OCI-LY1 (cell line): ENCODE measurements around the gene IKZF1.
A peak's percentile ranks its signal among the peaks of the same experiment; 100 is the strongest.
"Not testable (repeated sequence)": the region's sequence is repeated elsewhere in the genome, so short reads cannot be mapped to it uniquely, and the experiment has no call there.

Experiments
- H2AFZ ChIP-seq: fragments of 200-600 bp; sonication (generic), shearing (Covaris generic); 2 replicates; pipeline ENCODE4 v1.6.0; 2014; ENCODE audit warnings: antibody characterized with exemption, mild to moderate bottlenecking, low read length
- H3F3A ChIP-seq: fragments of 200-600 bp; sonication (generic), shearing (Covaris generic); 2 replicates; pipeline ENCODE4 v1.6.0; 2014; ENCODE audit warnings: mild to moderate bottlenecking, antibody characterized with exemption, low read length, moderate library complexity; ENCODE audit not compliant: insufficient read depth
- H3K27ac ChIP-seq: fragments of 200-600 bp; sonication (generic); 2 replicates; pipeline ENCODE4 v1.5.1; 2014; ENCODE audit warnings: low read length, mixed run types, mild to moderate bottlenecking, low read depth; ENCODE audit not compliant: poor library complexity, severe bottlenecking
- H3K27me3 ChIP-seq: fragments of 200-600 bp; sonication (generic); 2 replicates; pipeline ENCODE4 v1.6.0; 2014; ENCODE audit warnings: antibody characterized with exemption, mild to moderate bottlenecking, low read length, moderate library complexity; ENCODE audit not compliant: insufficient read depth
- H3K36me3 ChIP-seq: fragments of 200-600 bp; sonication (generic); 2 replicates; pipeline ENCODE4 v1.6.1; 2014; ENCODE audit warnings: mild to moderate bottlenecking, antibody characterized with exemption, low read length, moderate library complexity, mixed read lengths; ENCODE audit not compliant: insufficient read depth
- H3K4me1 ChIP-seq: fragments of 200-600 bp; sonication (generic); 2 replicates; pipeline ENCODE4 v1.5.1; 2014; ENCODE audit warnings: mild to moderate bottlenecking, low read length, moderate library complexity; ENCODE audit not compliant: insufficient read depth, severe bottlenecking
- H3K4me2 ChIP-seq: fragments of 200-600 bp; sonication (generic), shearing (Covaris generic); 2 replicates; pipeline ENCODE4 v1.6.1; 2014; ENCODE audit warnings: low read length
- H3K4me3 ChIP-seq: fragments of 200-600 bp; sonication (generic); 2 replicates; pipeline ENCODE4 v1.5.1; 2014; ENCODE audit warnings: low read length, low read depth, mild to moderate bottlenecking, mixed read lengths; ENCODE audit not compliant: poor library complexity, severe bottlenecking
- H3K79me2 ChIP-seq: fragments of 200-600 bp; shearing (Covaris generic); 2 replicates; pipeline ENCODE4 v1.6.1; 2016; ENCODE audit warnings: mixed run types, low read length, mixed read lengths; ENCODE audit not compliant: insufficient read depth
- H3K9ac ChIP-seq: fragments of 200-600 bp; sonication (generic), shearing (Covaris generic); 2 replicates; pipeline ENCODE4 v1.6.1; 2014; ENCODE audit warnings: mild to moderate bottlenecking, low read length, mixed read lengths
- H3K9me2 ChIP-seq: fragments of 200-600 bp; sonication (generic), shearing (Covaris generic); 2 replicates; pipeline ENCODE4 v1.6.1; 2014; ENCODE audit warnings: low read depth, mild to moderate bottlenecking, low read length, mixed read lengths
- H3K9me3 ChIP-seq: fragments of 200-600 bp; shearing (Covaris generic); 2 replicates; pipeline ENCODE4 v1.6.1; 2014; ENCODE audit warnings: low read length, mixed read lengths
- H4K20me1 ChIP-seq: fragments of 200-600 bp; sonication (generic), shearing (Covaris generic); 2 replicates; pipeline ENCODE4 v1.6.0; 2016; ENCODE audit warnings: mild to moderate bottlenecking, low read length; ENCODE audit not compliant: insufficient read depth
- EZH2 ChIP-seq: fragments of 200-600 bp; sonication (generic), shearing (Covaris generic); IDR thresholded peaks from 2 replicates; pipeline ENCODE4 v1.8.0; 2017; ENCODE audit warnings: borderline replicate concordance, mixed run types, mild to moderate bottlenecking, antibody characterized with exemption, low read length, moderate library complexity, mixed read lengths
- TF ChIP-seq, protein P1 (sequence below): fragments of 200-600 bp; sonication (generic), shearing (Covaris generic); IDR thresholded peaks from 2 replicates; pipeline ENCODE4 v1.5.1; 2017; ENCODE audit warnings: mild to moderate bottlenecking, antibody characterized with exemption, low read length, moderate library complexity, mixed read lengths

IKZF1 gene

DNA sequence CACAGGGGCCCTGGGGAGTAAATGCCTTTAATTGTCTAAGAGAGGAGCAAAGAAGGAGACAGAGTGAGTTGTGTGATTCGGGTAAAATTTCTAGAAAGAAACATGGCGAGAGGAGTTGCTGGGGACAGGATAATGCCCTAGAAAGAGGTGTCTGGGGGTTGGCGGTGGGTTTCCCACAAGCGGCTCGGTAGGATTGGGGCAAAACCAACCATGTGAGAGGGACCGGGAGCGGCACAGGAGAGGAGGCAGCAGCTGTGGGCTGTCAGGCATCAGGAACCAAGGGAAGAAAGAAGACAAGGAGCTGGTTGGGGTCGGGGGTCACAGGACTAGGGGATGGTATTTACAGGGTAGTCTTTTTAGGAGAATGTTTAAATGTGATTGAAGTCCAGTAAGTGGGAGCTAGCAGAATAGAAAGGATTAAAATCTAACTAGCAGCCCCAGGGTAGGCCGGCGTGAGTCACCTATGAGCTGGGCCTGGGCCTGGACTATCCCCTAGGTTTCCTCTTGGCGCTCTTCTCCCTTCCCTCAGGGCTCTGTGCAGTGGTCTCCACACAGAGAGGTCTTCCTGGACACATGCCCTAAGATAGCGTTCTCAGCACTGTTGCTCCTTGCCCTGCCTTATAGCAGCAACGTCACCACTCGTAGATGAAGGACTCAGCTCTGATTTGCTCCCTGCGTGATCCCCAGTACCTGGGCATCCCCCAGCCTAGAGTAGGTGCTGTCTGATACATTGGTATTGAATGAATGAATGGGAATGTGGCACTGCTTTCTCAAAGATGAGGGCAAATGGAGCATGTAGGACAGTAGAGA lies 32.6 kb downstream of the IKZF1 start:
- Histone ChIP-seq H3K9me2 (no peaks in the 10 kb centered on the region), H3F3A (peaks cover 11% of the 10 kb centered on the region; the same call in 1 of the 2 replicates), H3K4me2 (peak overlapping the region; percentile 61), H3K36me3 (peaks cover 76% of the 10 kb centered on the region; the same call in 1 of the 2 replicates), H3K79me2 (peaks cover 70% of the 10 kb centered on the region), H4K20me1 (no peaks in the 10 kb centered on the region), H3K27ac (peak overlapping the region; percentile 91), H2AFZ (no peak overlapping the region), H3K27me3 (no peaks in the 10 kb centered on the region), H3K9ac (peak overlapping the region; percentile 65), H3K4me1 (peaks cover 100% of the 10 kb centered on the region), H3K4me3 (peak overlapping the region; percentile 26), H3K9me3 (no peaks in the 10 kb centered on the region)
- TF ChIP-seq, protein P1, sequence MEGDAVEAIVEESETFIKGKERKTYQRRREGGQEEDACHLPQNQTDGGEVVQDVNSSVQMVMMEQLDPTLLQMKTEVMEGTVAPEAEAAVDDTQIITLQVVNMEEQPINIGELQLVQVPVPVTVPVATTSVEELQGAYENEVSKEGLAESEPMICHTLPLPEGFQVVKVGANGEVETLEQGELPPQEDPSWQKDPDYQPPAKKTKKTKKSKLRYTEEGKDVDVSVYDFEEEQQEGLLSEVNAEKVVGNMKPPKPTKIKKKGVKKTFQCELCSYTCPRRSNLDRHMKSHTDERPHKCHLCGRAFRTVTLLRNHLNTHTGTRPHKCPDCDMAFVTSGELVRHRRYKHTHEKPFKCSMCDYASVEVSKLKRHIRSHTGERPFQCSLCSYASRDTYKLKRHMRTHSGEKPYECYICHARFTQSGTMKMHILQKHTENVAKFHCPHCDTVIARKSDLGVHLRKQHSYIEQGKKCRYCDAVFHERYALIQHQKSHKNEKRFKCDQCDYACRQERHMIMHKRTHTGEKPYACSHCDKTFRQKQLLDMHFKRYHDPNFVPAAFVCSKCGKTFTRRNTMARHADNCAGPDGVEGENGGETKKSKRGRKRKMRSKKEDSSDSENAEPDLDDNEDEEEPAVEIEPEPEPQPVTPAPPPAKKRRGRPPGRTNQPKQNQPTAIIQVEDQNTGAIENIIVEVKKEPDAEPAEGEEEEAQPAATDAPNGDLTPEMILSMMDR = no peak
- TF ChIP-seq EZH2 = no peak

DNA sequence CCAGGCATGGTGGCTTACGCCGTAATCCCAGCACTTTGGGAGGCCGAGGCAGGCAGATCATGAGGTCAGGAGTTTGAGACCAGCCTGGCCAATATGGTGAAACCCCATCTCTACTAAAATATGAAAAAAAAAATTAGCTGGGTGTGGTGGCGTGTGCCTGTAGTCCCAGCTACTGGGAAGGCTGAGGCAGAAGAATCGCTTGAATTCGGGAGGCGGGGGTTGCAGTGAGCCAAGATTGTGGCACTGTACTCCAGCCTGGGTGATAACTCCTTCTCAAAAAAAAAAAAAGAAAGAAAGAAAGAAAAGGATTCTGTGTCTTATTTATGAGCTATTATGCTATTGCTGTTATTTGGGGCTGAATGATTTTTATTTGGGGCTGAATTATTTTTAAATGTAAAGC lies 35.0 kb downstream of the IKZF1 start:
- H4K20me1 ChIP-seq, H3K9me3 ChIP-seq, H3K27me3 ChIP-seq, H2AFZ ChIP-seq, H3K9me2 ChIP-seq: not testable (repeated sequence)
- Histone ChIP-seq H3K4me3 (peak overlapping the region; percentile 24), H3K4me2 (peak overlapping the region; percentile 61), H3K9ac (peak overlapping the region; percentile 65), H3K4me1 (peaks cover 82% of the 10 kb centered on the region), H3K79me2 (peaks cover 68% of the 10 kb centered on the region), H3F3A (peaks cover 11% of the 10 kb centered on the region; the same call in 1 of the 2 replicates), H3K36me3 (peaks cover 74% of the 10 kb centered on the region), H3K27ac (peak overlapping the region; percentile 91)

DNA sequence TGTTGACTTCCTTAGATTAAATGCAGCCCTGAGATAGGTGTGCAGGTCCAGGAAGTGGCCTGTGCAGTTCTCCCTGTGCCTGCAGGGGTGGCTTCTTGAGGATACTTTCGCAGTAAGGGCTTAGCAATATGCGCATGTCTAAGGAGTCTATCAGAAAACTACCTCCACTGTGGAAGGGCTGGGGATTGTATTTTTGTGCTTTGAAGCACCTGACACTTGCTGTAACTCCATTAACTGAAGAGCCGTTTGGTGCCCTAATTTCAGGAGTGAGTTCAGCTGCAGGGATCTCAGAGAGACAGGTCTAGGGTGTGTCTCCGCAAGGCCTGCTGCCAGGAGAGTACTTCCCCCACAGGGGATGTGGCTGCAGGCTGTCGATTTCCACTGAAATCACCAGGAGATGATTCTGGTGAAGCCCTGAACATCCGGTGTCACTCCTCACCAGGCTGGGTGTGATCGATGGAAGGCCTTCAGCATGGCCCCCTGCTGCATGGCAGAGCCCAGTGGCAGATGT lies 35.5 kb downstream of the IKZF1 start:
- peak overlapping the region; percentile 65 for H3K9ac ChIP-seq
- peak overlapping the region; percentile 61 for H3K4me2 ChIP-seq
- H3K9me3 ChIP-seq = no peaks in the 10 kb centered on the region
- no peaks in the 10 kb centered on the region for H4K20me1 ChIP-seq
- peak overlapping the region; percentile 91 for H3K27ac ChIP-seq
- peaks cover 73% of the 10 kb centered on the region for H3K36me3 ChIP-seq
- H3K4me3 ChIP-seq = no peak overlapping the region
- peaks cover 11% of the 10 kb centered on the region; the same call in 1 of the 2 replicates for H3F3A ChIP-seq
- TF ChIP-seq EZH2 = no peak
- TF ChIP-seq, protein P1 = no peak
- no peaks in the 10 kb centered on the region for H3K9me2 ChIP-seq
- no peaks in the 10 kb centered on the region for H3K27me3 ChIP-seq
- no peak overlapping the region for H2AFZ ChIP-seq
- H3K79me2 ChIP-seq = peaks cover 69% of the 10 kb centered on the region
- H3K4me1 ChIP-seq = peaks cover 76% of the 10 kb centered on the region
